ENCODE data around the gene DYSF.

The DYSF gene

DNA sequence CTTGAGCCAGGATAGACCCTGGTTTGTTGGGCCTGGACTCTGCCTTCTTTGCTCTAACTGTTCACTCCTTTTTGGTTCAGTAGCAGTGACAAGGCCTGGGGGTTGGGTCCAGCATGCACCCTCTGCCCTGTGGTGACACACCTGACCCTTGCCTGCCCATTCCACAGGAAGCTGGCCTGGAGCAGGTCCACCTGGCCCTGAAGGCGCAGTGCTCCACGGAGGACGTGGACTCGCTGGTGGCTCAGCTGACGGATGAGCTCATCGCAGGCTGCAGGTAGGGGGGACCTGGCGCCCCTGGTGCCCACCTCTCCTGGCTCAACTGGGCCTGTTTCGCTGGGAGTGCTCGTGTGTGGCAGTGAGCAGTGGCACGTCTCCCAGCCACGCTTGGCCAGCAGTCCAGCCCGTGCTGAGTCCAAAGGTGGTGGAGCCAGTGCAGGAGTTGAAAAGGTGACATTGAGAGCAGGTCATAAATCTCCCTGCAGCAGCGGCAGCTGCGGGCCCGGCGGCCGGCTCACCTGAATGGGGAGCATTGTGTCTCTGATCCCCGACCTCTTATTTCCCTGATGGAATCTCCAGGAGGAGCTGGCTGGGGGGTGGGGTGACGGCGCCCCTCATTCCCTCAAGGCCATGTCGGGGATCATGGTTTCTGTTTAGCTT is 102.6 kb downstream of the DYSF start:
- DNase-seq, result no peak

DNA sequence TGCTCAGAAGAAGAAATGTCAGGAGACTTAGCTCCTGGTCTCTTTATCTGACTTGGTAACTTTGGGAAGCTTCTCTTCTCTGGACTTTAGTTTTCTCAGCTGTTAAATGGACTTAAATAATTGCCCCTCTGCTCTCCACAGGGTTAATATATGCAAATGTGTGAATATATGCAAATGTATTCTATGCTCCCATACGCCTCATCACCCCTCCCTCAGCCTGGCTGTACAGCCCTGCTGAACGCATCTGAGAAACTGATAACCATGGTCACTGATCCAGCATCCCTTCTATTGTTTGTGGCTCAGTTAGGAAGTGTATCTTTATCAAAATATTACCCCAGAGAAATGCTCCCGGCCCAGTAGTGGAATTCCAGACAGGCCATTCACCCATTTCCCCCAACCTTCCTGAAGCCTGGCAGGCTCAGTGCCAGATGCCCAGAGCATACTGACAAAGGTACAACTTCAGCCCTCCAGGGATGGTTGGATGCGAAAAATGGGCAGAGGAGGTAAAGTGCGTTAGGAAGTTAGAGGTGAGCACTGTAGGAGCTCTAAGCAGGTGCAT is 103.4 kb downstream of the DYSF start:
- peak; percentile 31 for DNase-seq

GRCh38 chr2:71557321-71557720 is 104.0 kb downstream of the DYSF start:
- DNase-seq, result no peak

GRCh38 chr2:71558300-71559051 is 105.1 kb downstream of the DYSF start:
- no peak for DNase-seq

GRCh38 chr2:71559080-71559827 is 105.9 kb downstream of the DYSF start:
- DNase-seq, result no peak

- DNase-seq, result no peak
Observed at GRCh38 chr2:71559828-71560637, 106.7 kb downstream of the DYSF start.

GRCh38 chr2:71560638-71561011 is 107.3 kb downstream of the DYSF start:
- DNase-seq, result no peak

GRCh38 chr2:71561441-71562267 is 108.3 kb downstream of the DYSF start:
- DNase-seq, result no peak

DNA sequence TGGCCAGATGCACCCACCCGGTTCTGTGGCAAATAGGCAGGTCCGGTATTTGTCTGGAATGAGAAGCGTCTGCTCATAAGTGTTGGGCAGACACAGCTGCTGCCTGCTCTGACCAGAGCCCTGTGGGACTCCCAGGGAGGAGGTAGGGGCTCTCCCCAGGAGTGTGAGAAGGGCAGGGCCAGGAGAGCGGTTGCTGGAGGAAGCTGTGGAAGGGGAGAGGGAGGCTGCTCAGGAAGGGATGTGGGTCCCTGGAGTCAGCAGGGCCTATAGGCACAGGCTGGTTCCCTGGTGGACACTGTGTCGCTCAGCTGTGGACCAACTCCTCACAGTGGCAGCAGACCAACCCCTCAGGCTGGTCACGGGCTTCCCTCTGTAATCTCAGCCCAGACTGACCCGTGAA is 109.2 kb downstream of the DYSF start:
- no peak for DNase-seq

DNA sequence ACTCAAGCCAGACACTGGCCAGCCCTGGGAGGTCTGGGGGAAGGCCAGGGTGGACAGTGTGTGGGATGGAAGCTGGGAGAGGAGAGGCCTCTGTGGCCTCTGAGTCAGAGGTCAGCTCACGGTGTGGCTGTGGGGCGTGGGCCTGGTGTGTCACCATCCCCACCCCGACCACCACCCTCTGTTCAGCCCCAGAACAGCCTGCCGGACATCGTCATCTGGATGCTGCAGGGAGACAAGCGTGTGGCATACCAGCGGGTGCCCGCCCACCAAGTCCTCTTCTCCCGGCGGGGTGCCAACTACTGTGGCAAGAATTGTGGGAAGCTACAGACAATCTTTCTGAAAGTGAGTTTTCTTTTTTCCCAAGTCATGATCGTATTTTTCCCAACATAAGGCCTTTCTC is 110.5 kb downstream of the DYSF start:
- no peak for DNase-seq

DNA sequence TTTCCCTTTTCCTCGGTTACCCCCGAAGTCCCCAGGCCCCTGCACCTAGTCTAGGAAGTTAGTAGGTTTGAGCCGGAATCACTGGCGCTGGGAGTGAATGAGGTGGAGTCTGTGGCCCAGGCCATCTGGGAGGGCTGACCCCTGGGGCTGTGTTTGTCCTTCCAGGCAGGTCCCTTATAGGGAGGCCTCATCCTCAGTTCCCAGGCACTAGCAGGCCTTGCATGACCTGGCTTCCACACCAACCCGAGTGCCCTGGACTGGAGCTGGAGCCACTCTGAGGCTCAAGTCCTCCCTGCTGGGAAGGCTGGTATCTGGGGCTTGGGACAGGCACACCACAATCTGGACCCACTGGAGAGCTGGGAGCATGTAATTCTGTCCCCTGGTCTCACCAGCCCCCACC is 111.0 kb downstream of the DYSF start:
- DNase-seq, result no peak

DNA sequence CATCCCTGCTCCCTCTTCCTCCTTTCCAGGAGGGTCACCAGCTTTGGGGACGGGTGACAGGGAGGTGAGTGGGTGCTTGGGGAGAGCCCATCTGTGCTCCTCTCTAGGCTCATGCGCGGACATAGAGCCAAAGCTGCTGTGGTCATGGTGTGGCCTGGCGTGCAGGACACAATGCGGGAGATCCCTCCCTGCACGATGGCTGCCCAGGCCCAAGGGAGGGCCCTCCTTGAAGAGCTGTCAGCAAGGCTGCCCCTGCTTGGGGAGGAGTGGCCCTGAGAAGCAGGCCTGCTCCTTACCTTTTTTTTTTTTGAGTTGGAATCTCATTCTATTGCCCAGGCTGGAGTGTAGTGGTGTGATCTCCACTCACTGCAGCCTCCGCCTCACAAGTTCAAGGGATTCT is 111.4 kb downstream of the DYSF start:
- no peak for DNase-seq

- DNase-seq, result no peak
Observed at GRCh38 chr2:71566372-71566771, 113.0 kb downstream of the DYSF start.

DNA sequence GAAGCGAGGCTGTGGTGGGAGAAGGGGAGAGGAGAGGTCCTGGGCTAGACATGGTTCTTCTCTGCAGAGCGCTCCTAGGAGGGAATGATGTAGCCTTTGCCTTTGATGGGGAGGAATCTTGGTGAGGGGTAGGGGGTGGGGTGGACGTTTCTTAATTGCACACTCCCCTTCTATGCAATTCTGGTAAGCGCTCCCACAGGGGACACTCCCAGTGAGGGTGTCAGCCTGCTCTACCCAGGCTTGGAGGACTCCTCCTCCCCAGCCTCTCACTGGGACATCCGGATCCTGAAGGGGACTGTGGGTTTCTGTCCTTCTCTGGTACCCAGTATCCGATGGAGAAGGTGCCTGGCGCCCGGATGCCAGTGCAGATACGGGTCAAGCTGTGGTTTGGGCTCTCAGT is 114.3 kb downstream of the DYSF start:
- no peak for DNase-seq

DNA sequence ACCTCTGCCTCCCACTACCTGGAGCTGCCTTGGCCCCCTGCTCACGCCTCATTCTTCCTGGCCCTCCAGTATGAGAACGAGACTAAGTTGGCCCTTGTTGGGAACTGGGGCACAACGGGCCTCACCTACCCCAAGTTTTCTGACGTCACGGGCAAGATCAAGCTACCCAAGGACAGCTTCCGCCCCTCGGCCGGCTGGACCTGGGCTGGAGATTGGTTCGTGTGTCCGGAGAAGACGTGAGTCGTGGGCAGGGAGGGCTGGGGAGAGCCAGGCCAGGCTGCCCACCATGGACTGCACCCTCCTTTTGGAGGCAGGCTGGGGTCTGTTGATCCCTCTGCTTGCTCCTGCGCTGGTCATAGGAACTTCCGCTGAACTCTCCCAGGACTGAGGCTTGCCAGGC is 114.7 kb downstream of the DYSF start:
- DNase-seq, result no peak

DNA sequence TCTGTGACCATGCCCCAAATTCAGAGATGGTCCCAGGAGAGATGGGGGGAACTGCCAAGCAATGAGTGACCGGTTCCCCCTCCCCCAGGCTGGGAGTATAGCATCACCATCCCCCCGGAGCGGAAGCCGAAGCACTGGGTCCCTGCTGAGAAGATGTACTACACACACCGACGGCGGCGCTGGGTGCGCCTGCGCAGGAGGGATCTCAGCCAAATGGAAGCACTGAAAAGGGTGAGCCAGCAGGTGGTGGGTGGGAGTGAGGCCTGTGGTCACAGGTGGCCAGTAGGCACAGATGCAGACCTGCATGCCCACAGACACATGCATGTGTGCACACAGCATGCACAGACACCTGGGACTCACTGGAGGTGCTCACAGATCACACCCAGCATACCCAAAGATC is 117.2 kb downstream of the DYSF start:
- no peak for DNase-seq

DNA sequence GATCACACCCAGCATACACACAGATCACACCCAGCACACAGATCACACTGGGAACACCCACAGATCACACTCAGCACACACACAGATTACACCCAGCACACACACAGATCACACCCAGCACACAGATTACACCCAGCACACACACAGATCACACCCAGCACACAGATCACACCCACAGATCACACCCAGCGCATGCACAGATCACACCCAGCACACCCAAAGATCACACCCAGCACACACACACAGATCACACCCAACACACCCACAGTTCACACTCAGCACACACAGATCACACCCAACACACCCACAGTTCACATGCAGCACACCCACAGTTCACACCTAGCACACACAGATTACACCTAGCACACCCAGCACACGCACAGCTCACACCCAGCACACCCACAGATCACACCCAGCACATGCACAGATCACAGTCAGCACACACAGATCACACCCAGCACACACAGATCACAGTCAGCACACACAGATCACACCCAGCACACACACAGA is 117.6 kb downstream of the DYSF start:
- DNase-seq, result no peak

GRCh38 chr2:71571945-71572344 is 118.6 kb downstream of the DYSF start:
- no peak for DNase-seq

DNA sequence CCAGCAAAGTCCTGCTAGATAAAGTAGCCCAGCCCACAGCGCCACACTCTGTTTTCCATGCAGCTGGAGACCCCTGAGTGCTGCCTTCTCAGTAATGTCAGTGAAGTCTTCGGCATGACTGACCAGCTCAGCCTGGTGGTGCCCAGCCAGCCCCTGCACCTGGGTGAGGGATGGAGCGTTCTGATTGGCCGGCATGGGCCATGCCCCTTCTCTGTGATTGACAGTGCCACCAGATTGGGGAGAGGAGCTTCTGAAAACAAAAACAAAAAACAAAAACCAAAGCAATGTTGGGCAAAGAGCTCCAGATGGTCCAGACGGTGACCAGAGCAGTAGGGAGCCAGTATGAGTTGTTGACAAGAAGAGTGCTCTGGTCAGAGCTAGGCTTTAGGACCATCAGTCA is 122.6 kb downstream of the DYSF start:
- DNase-seq, result no peak

GRCh38 chr2:71576541-71576940 is 123.2 kb downstream of the DYSF start:
- no peak for DNase-seq

GRCh38 chr2:71577209-71577608 is 123.8 kb downstream of the DYSF start:
- no peak for DNase-seq

Data from NCI-H526 treated with DMSO at 0.1 percent for 48 hours (cell line).